GM18867 (cell line): ENCODE data around the gene EFCAB9.
A peak's percentile ranks its signal among the peaks of the same experiment; 100 is the strongest.

Experiments
- ATAC-seq: cut with Tn5 transposase; IDR thresholded peaks from one replicate; pipeline ENCODE4 v1.9.1; 2021; ENCODE audit warnings: mild to moderate bottlenecking, moderate library complexity; ENCODE audit not compliant: unreplicated experiment

EFCAB9 gene

GRCh38 chr5:172164769-172165212, 29.2 kb upstream of the EFCAB9 start:
- ATAC-seq, result no peak

- ATAC-seq, result no peak
Measured at GRCh38 chr5:172165465-172165864, 28.5 kb upstream of the EFCAB9 start.

- no peak for ATAC-seq
Measured at GRCh38 chr5:172166030-172166826, 27.7 kb upstream of the EFCAB9 start.

- no peak for ATAC-seq
Measured at GRCh38 chr5:172167895-172168294, 26.1 kb upstream of the EFCAB9 start.

GRCh38 chr5:172168311-172168710, 25.7 kb upstream of the EFCAB9 start:
- ATAC-seq, result no peak

GRCh38 chr5:172169216-172169615, 24.8 kb upstream of the EFCAB9 start:
- no peak for ATAC-seq

GRCh38 chr5:172170251-172170701, 23.7 kb upstream of the EFCAB9 start:
- ATAC-seq, result no peak

GRCh38 chr5:172171118-172171517, 22.9 kb upstream of the EFCAB9 start:
- no peak for ATAC-seq

GRCh38 chr5:172172912-172173563, 20.9 kb upstream of the EFCAB9 start:
- no peak for ATAC-seq

- no peak for ATAC-seq
Measured at GRCh38 chr5:172173564-172174153, 20.3 kb upstream of the EFCAB9 start.

- ATAC-seq, result peak; percentile 72
Measured at GRCh38 chr5:172175263-172175719, 18.7 kb upstream of the EFCAB9 start.

GRCh38 chr5:172177176-172177575, 16.8 kb upstream of the EFCAB9 start:
- ATAC-seq, result no peak

- no peak for ATAC-seq
Measured at GRCh38 chr5:172178301-172178987, 15.5 kb upstream of the EFCAB9 start.

GRCh38 chr5:172178991-172179989, 14.7 kb upstream of the EFCAB9 start:
- ATAC-seq, result peak; percentile 26

- ATAC-seq, result no peak
Measured at GRCh38 chr5:172180936-172181335, 13.0 kb upstream of the EFCAB9 start.

GRCh38 chr5:172182291-172182690, 11.7 kb upstream of the EFCAB9 start:
- ATAC-seq, result no peak

GRCh38 chr5:172183881-172184280, 10.1 kb upstream of the EFCAB9 start:
- no peak for ATAC-seq

- no peak for ATAC-seq
Measured at GRCh38 chr5:172185096-172185461, 8.9 kb upstream of the EFCAB9 start.

GRCh38 chr5:172186114-172186695, 7.8 kb upstream of the EFCAB9 start:
- ATAC-seq, result no peak
